PC-9 (cell line): ENCODE results near the gene AFF2. TPM values are rescaled to one million over a fixed set of nuclear protein-coding genes. Genes with fewer than 3 reads are reported as not detected.

ENCODE experiments used
- BruUV-seq: library from RNA; stranded (reverse); fragments of 400-500 nt; replicated peaks from 2 replicates; lab custom pipeline; 2021; lab: Mats Ljungman, UMichigan
- CTCF ChIA-PET: fragments of 300-600 bp; sonication (Branson Sonifier 250); formaldehyde crosslinking; loops from one replicate; lab custom pipeline; 2022; ENCODE audit warnings: antibody characterized with exemption; lab: Charles Lee
- POLR2A ChIA-PET: fragments of 300-600 bp; sonication (Branson Sonifier 250); formaldehyde crosslinking; loops from one replicate; lab custom pipeline; 2022; ENCODE audit warnings: antibody characterized with exemption; ENCODE audit not compliant: unreplicated experiment; lab: Charles Lee
- DNase-seq, 2 experiments: peaks; one replicate each; pipeline versions ENCODE4 v3.0.0 to v3.0.0-alpha.2; 2015 to 2022; ENCODE audit warnings: mixed read lengths in 1 of 2
- H2AFZ ChIP-seq: fragments of 200-600 bp; sonication (generic); 2 replicates; pipeline ENCODE4 v1.8.1; 2017; ENCODE audit warnings: antibody characterized with exemption
- H3F3A ChIP-seq: fragments of 200-600 bp; sonication (generic); 2 replicates; pipeline ENCODE4 v1.8.1; 2017; ENCODE audit warnings: antibody characterized with exemption, mild to moderate bottlenecking, low read depth; ENCODE audit not compliant: insufficient read depth
- H3K27ac ChIP-seq: fragments of 200-600 bp; sonication (generic); 2 replicates; pipeline ENCODE4 v1.6.1; 2016; ENCODE audit warnings: mixed run types
- H3K27me3 ChIP-seq: fragments of 200-600 bp; sonication (generic); 2 replicates; pipeline ENCODE4 v1.6.1; 2016; ENCODE audit warnings: low read depth, mixed run types; ENCODE audit not compliant: insufficient read depth
- H3K36me3 ChIP-seq: fragments of 200-600 bp; sonication (generic); 2 replicates; pipeline ENCODE4 v1.6.1; 2016; ENCODE audit warnings: low read depth, mixed run types
- H3K4me1 ChIP-seq: fragments of 200-600 bp; sonication (generic); replicated peaks from 2 replicates; pipeline ENCODE4 v1.6.1; 2016; ENCODE audit warnings: mixed run types; ENCODE audit not compliant: insufficient read depth
- H3K4me2 ChIP-seq: fragments of 200-600 bp; sonication (generic); 2 replicates; pipeline ENCODE4 v1.6.1; 2017; ENCODE audit warnings: mixed run types
- H3K4me3 ChIP-seq: fragments of 200-600 bp; sonication (generic); 2 replicates; pipeline ENCODE4 v1.6.1; 2016; ENCODE audit warnings: mixed run types
- H3K79me2 ChIP-seq: fragments of 200-600 bp; sonication (generic); 2 replicates; pipeline ENCODE4 v1.6.1; 2017; ENCODE audit warnings: low read depth, mixed run types
- H3K9me2 ChIP-seq: fragments of 200-600 bp; sonication (generic); 2 replicates; pipeline ENCODE4 v1.8.1; 2017; ENCODE audit warnings: mild to moderate bottlenecking; ENCODE audit not compliant: insufficient read depth
- H3K9me3 ChIP-seq: fragments of 200-600 bp; sonication (generic); 2 replicates; pipeline ENCODE4 v1.8.1; 2016; ENCODE audit warnings: low read depth; ENCODE audit not compliant: insufficient read depth
- H4K20me1 ChIP-seq: fragments of 200-600 bp; sonication (generic); 2 replicates; pipeline ENCODE4 v1.8.1; 2017; ENCODE audit not compliant: insufficient read depth
- EZH2 ChIP-seq: fragments of 200-600 bp; sonication (generic); IDR thresholded peaks from 2 replicates; pipeline ENCODE4 v1.8.0; 2017; ENCODE audit warnings: antibody characterized with exemption, low read depth
- intact Hi-C: fragments of 100-400 bp; cut with micrococcal nuclease; formaldehyde crosslinking; loops from one replicate; pipeline ENCODE4 v1.10.0; 2022; ENCODE audit not compliant: unreplicated experiment
- total RNA-seq: library from RNA; stranded (reverse); gene quantifications from 2 replicates; pipeline ENCODE4 v1.2.3, GENCODE V29; 2021
- TF ChIP-seq, protein P1 (sequence below): fragments of 200-600 bp; sonication (generic); conservative IDR thresholded peaks from 2 replicates; pipeline ENCODE4 v1.6.1; 2017; ENCODE audit warnings: mixed run types, antibody characterized with exemption, mild to moderate bottlenecking, moderate library complexity

AFF2 gene
- total RNA-seq, 1 experiment from 2014 or later: not detected

DNA sequence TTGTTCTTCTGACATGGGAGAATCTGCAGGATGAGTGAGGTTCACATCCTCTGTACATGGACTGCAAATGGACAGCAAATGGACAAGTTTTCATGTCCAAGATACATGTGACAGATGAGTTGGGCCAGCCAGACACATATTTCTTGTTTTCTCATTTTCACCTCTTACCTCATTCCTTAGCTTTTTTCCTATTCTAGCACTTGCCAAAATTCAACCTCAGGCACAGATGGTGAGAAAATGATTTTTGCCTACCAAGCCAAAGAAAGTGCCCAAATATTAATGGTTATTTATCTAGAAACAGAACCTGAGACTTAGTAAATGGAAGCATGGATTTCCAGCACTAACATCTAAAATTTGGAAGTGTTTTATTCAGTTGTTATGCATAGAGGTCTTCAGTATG lies 402.2 kb downstream of the AFF2 start:
- Histone ChIP-seq H3K9me3 (no peaks in the 10 kb centered on the region), H3K9me2 (peaks cover 7% of the 10 kb centered on the region; the same call in 1 of the 2 replicates), H3K79me2 (no peaks in the 10 kb centered on the region), H2AFZ (no peak overlapping the region), H3K4me1 (no peaks in the 10 kb centered on the region), H3K36me3 (no peaks in the 10 kb centered on the region), H3K4me2 (no peak overlapping the region), H3K4me3 (no peak overlapping the region), H4K20me1 (no peaks in the 10 kb centered on the region), H3F3A (no peaks in the 10 kb centered on the region), H3K27ac (no peak overlapping the region), H3K27me3 (peaks cover 5% of the 10 kb centered on the region; the same call in 1 of the 2 replicates)
- POLR2A ChIA-PET: no interaction called here
- DNase-seq: no peak
- TF ChIP-seq, protein P1, sequence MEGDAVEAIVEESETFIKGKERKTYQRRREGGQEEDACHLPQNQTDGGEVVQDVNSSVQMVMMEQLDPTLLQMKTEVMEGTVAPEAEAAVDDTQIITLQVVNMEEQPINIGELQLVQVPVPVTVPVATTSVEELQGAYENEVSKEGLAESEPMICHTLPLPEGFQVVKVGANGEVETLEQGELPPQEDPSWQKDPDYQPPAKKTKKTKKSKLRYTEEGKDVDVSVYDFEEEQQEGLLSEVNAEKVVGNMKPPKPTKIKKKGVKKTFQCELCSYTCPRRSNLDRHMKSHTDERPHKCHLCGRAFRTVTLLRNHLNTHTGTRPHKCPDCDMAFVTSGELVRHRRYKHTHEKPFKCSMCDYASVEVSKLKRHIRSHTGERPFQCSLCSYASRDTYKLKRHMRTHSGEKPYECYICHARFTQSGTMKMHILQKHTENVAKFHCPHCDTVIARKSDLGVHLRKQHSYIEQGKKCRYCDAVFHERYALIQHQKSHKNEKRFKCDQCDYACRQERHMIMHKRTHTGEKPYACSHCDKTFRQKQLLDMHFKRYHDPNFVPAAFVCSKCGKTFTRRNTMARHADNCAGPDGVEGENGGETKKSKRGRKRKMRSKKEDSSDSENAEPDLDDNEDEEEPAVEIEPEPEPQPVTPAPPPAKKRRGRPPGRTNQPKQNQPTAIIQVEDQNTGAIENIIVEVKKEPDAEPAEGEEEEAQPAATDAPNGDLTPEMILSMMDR: no peak
- no peak for TF ChIP-seq EZH2
- intact Hi-C loops: no loop called here
- CTCF ChIA-PET: no interaction called here
- BruUV-seq: no TSS peak

DNA sequence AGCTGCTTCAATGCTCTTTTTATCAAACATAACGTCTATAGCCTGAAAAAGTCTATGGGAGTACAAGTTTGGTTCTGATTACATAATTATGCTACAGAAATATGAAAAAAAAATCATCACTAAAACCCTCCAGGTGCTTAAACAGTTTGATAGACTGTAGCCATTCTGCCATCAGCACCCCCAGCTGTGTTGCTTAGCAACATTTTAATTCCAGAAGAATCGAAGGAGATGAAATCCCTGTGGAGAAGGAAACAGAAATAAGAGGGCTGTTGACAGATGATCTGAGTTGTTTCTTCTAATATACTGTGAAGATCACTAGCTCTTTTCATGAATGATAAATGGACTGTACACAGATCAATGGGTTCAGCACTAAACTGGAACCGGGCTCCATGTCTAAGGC lies 402.8 kb downstream of the AFF2 start:
- H2AFZ ChIP-seq: no peak overlapping the region
- H3K9me3 ChIP-seq: no peaks in the 10 kb centered on the region
- peaks cover 5% of the 10 kb centered on the region; the same call in 1 of the 2 replicates for H3K27me3 ChIP-seq
- H3K4me2 ChIP-seq: no peak overlapping the region
- DNase-seq: no peak
- ChIA-PET POLR2A (interaction anchor here (0.6 kb wide), 1 partner anchor 60 kb away, joined by 6 read pairs; no protein-coding TSS in a partner anchor), CTCF (no interaction called here)
- H3K36me3 ChIP-seq: no peaks in the 10 kb centered on the region
- TF ChIP-seq, protein P1: no peak
- no peaks in the 10 kb centered on the region for H3K79me2 ChIP-seq
- H3K27ac ChIP-seq: no peak overlapping the region
- peaks cover 7% of the 10 kb centered on the region; the same call in 1 of the 2 replicates for H3K9me2 ChIP-seq
- no peak overlapping the region for H3K4me3 ChIP-seq
- H3K4me1 ChIP-seq: no peaks in the 10 kb centered on the region
- intact Hi-C loops: no loop called here
- BruUV-seq: no TSS peak
- no peaks in the 10 kb centered on the region for H4K20me1 ChIP-seq
- no peaks in the 10 kb centered on the region for H3F3A ChIP-seq

DNA sequence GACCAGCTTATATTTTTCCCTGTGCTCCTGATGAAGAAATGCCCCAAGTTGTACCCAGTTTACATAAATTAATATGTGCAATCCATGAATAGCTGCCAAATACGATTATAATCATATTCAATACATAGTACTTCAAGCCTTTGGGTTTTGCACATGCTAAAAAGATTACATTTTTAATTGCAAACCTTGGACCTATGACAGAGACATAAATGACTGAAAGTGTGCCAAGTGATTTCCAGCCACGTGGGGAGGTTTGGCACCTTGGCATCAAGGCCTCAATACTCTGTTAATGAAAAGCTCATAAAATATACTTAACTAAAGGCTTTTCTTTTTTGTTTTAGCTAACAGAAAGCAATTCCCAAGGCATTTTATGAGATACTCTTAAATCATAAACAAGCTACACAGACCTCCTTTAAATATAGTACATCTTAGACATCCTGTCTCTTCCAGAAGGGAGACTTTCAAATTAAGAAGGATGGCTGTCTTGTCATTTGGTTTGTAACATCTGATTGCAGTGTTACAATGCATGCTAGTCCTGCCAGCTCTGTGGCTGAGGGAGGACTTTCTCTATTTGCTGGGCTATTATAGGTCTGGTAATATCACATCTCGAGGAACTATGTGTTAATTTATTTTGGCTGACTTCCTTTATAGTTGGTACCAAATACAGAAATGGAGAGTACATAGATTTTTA lies 404.1 kb downstream of the AFF2 start:
- no peaks in the 10 kb centered on the region for H3F3A ChIP-seq

More for the DNA sequence above, 404.1 kb downstream of the AFF2 start:
- intact Hi-C loops: no loop called here
- Histone ChIP-seq H3K79me2 (no peaks in the 10 kb centered on the region), H3K9me3 (no peaks in the 10 kb centered on the region), H3K4me2 (no peak overlapping the region), H3K4me3 (no peak overlapping the region), H2AFZ (no peak overlapping the region), H3K9me2 (no peaks in the 10 kb centered on the region), H3K36me3 (no peaks in the 10 kb centered on the region), H4K20me1 (no peaks in the 10 kb centered on the region), H3K27me3 (peaks cover 15% of the 10 kb centered on the region; the same call in 1 of the 2 replicates), H3K27ac (no peak overlapping the region), H3K4me1 (no peaks in the 10 kb centered on the region)
- ChIA-PET POLR2A (no interaction called here), CTCF (no interaction called here)
- no TSS peak for BruUV-seq
- DNase-seq: no peak
- TF ChIP-seq, protein P1: no peak
- TF ChIP-seq EZH2: no peak
